Measurements from ENCODE around the gene CDH4.

CDH4 gene

DNA sequence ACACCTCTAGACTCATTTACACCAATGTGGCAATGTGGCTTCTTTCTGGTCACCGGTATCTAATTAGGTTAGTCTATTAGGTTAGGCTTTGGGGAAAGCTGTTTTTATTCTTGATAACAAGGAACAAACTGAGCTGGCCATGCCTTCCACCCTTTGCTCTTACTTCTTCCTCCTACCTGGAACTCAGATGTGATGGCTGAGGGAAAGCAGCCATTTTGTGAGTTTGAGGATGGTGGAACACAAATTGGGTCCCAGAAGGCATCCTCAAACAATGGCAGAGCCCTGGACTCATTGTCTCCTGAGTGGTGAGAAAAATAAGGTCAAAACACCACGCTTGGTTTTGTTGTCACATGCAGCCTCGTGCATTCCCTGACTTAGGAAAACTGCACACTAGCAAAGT, 7.7 kb downstream of the CDH4 start:
- H3K4me3 ChIP-seq (ENCODE audit: low read length): no peak overlapping the region
- no peak for DNase-seq (ENCODE audit: low read depth)
- TF ChIP-seq, protein P1, sequence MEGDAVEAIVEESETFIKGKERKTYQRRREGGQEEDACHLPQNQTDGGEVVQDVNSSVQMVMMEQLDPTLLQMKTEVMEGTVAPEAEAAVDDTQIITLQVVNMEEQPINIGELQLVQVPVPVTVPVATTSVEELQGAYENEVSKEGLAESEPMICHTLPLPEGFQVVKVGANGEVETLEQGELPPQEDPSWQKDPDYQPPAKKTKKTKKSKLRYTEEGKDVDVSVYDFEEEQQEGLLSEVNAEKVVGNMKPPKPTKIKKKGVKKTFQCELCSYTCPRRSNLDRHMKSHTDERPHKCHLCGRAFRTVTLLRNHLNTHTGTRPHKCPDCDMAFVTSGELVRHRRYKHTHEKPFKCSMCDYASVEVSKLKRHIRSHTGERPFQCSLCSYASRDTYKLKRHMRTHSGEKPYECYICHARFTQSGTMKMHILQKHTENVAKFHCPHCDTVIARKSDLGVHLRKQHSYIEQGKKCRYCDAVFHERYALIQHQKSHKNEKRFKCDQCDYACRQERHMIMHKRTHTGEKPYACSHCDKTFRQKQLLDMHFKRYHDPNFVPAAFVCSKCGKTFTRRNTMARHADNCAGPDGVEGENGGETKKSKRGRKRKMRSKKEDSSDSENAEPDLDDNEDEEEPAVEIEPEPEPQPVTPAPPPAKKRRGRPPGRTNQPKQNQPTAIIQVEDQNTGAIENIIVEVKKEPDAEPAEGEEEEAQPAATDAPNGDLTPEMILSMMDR (conservative IDR thresholded peaks at IDR 0.05; ENCODE audit: low read depth, low read length): no peak

DNA sequence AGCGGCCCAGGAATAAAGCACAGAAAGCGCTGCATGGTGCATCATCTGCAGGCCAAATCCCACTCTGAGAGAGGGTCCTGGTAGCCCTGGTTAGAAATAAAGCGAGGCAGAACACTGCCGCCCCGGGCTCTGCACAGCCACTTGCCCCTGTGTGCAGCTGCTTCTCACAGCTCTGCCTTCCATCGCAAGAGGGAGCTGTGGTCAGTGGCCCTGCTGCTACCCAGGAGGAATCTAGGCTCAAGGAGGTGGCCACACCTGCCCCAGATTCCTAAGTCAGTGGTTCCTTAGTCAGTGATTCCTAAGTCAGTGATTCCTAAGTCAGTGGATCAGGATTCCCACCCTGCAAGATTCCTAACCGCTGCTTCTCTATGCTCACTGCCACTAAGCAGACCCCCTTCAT, 8.8 kb downstream of the CDH4 start:
- no peak overlapping the region for H3K4me3 ChIP-seq (ENCODE audit: low read length)
- DNase-seq (ENCODE audit: low read depth): no peak
- TF ChIP-seq, protein P1 (conservative IDR thresholded peaks at IDR 0.05; ENCODE audit: low read depth, low read length): peak; percentile 40

DNA sequence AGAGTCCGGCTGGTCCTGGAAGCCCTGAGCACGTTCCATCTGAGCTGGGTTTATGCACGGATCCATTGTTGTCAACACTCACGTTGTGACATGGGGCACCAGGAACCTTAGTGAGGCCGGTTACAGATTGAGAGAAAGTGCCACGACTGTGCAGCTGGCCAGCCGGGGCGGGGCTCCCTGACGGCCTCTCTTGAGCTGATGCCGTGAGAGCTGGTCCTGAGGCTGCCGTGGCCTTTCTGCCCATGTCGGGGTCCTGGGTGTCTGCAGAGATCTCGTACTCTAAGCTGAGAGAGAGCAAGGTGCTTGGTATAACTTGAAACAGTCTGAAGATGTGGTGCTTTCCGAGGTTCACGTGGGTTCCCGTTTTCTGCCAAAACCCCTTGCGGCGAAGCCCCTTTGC, 10.0 kb downstream of the CDH4 start:
- H3K4me3 ChIP-seq (ENCODE audit: low read length): no peak overlapping the region
- DNase-seq (ENCODE audit: low read depth): no peak
- TF ChIP-seq, protein P1 (conservative IDR thresholded peaks at IDR 0.05; ENCODE audit: low read depth, low read length): no peak

DNA sequence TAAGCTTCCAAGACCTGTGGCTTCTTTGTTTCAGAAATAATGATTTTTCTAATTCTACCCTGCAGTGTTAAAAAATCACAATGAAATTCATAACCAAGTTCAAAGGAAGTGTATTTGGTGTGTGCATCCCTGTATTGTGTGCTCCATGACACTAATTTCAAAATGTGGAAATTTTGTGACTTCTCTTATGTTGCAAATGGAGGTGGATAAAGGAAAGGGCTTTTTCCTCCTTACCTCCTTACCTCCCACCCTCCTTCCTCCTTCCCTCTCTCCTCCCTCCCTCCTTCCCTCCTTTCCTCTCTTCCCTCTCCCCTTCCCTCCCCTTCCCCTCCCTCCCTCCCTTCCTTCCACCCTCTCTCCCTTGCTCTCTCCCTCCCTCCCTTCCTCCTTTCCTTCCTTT, 10.5 kb downstream of the CDH4 start:
- TF ChIP-seq, protein P1 (conservative IDR thresholded peaks at IDR 0.05; ENCODE audit: low read depth, low read length): no peak
- H3K4me3 ChIP-seq (ENCODE audit: low read length): no peak overlapping the region
- no peak for DNase-seq (ENCODE audit: low read depth)

DNA sequence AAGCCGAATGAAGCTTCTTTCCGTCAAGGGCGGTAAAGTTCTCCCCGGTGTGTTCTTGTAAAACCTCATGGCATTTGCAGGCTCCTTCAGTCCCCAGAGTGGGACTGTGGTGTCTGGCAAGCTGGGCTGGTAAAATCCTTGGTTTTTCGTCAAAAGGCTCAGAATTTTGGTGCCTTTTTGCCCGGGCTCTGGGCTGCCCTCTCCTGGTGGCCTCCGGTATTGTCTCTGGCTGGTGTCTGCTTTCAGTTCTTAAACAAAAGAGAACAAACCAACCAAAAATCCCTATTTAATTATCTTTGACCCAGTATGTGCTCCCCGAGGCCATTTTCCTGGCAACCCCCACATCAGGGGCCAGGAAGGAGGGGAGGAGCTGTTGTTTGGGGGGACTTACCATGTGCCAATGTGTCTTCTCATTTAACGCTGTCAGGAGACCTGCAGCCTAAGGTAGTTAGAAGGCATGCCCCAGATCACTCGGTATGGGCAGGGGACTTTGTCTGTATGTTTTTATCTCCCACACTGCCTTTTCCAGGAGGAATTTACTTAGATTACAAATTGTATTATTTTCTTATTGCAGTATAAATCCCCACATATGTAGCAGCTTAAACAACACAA, 11.1 kb downstream of the CDH4 start:
- DNase-seq (ENCODE audit: low read depth): no peak
- H3K4me3 ChIP-seq (ENCODE audit: low read length): no peak overlapping the region
- TF ChIP-seq, protein P1 (conservative IDR thresholded peaks at IDR 0.05; ENCODE audit: low read depth, low read length): peak; percentile 99

DNA sequence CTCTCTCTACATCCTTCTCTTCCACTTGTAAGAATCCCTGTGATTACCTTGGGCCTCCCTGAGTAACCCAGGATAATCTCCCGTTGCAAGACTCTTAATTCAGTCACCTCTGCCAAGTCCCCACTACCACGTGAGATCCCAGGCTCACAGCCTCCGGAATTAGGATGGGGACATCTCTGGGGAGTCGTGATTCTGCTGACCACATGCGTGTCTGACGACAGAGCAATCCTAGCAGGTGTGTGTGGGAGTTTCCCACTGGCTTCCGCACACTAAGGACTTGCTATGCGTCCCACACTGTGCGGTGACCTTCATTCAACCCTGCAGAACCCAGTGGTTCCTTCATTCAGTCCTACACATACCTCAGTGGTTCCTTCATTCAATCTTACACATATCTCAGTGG, 11.9 kb downstream of the CDH4 start:
- TF ChIP-seq, protein P1 (conservative IDR thresholded peaks at IDR 0.05; ENCODE audit: low read depth, low read length): no peak
- DNase-seq (ENCODE audit: low read depth): no peak
- H3K4me3 ChIP-seq (ENCODE audit: low read length): no peak overlapping the region

DNA sequence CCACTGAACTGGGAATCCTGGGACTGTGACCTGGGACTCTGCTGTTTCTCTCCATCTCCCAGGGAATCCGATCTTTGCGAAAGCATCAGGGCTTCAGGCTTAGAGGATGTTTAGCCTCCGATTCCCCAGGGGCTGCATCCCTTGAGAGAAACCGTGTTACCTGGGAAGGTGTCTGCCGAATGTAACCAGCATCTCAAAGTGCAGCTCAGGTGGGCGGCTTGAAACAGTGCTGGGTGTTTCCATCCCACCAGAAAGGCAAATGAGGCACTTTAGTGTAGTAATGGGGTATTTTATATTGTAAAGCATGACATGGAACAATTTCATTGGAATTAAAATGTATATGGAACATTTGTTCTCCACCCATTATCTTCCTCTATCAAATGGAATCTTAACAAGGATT, 15.2 kb downstream of the CDH4 start:
- no peak for DNase-seq (ENCODE audit: low read depth)
- TF ChIP-seq, protein P1 (conservative IDR thresholded peaks at IDR 0.05; ENCODE audit: low read depth, low read length): no peak

More for the DNA sequence above, 15.2 kb downstream of the CDH4 start:
- H3K4me3 ChIP-seq (ENCODE audit: low read length): no peak overlapping the region
